Measurements from ENCODE around the gene SULT1C4.
"Not testable (repeated sequence)": the region's sequence is repeated elsewhere in the genome, so short reads cannot be mapped to it uniquely, and the experiment has no call there.

Gene SULT1C4

GRCh38 chr2:108377815-108378630 lies at the start of gene SULT1C4:
Gene SULT1C4, plus strand, starts transcription at chr2:108377954. Its CDS starts 384 bp downstream, at chr2:108378338.
- DNase-seq = no peak

GRCh38 chr2:108329771-108330170 lies 48.0 kb upstream of the SULT1C4 start:
- no peak for DNase-seq

GRCh38 chr2:108330979-108331378 lies 46.8 kb upstream of the SULT1C4 start:
- no peak for DNase-seq

GRCh38 chr2:108345951-108346350 lies 31.8 kb upstream of the SULT1C4 start:
- no peak for DNase-seq

DNA sequence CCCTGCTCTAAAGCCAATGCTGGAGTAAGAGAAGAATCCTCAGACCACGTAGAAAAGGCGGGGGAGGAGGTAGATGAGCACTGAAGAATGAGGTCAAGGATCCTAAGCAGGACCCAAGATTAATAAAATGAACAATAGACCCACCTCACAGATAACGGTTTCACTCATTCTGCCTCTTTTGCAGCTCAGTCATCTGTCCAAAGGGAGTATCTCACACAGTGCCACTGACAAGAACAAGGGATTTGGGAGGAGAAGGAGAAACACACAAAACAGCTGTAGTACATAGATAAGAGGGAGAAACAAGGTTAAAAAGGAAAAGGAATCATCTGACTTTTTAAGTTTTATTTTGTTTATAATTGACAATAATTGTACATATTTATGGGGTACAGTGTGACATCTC lies 30.9 kb upstream of the SULT1C4 start:
- DNase-seq = no peak

- DNase-seq = no peak
Measured at GRCh38 chr2:108347786-108348185, 30.0 kb upstream of the SULT1C4 start.

GRCh38 chr2:108348816-108349570 lies 28.8 kb upstream of the SULT1C4 start:
- DNase-seq = no peak

DNA sequence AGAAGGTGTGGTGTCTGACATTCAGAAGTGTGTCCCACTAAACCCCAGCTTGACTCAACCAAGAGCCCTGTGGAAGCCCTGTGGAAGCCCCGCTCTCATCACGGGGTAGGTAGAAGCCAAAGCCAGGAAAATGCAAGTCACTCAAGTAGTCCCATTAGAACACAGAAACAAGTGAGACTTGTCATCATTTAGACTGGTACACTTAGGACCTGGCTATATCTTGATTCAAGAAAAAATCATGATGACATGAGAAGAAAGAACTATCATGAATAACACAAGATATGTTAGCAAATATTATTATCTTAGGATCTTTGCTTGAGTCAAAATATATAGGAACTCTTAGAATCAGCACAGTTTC lies 28.2 kb upstream of the SULT1C4 start:
- no peak for DNase-seq

- no peak for DNase-seq
Measured at GRCh38 chr2:108351889-108352288, 25.9 kb upstream of the SULT1C4 start.

DNA sequence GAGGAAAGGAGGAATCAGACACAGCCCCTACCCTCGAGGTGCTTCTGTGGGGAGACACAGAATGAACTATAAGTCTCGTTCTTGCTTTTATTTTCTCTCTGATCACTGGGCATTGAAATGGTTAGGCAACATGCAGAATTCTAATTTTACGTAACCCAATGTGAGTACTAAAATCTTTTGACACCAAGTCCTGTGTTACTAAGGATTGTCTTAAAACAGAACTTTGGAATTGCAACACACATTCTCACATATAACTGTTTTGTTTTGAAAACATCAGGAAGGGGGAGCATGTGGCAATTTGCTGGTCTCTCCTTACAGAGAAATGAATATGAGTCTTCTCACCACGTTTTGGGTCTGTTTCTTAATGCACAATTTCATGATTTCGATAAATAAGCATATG lies 23.6 kb upstream of the SULT1C4 start:
- no peak for DNase-seq

DNA sequence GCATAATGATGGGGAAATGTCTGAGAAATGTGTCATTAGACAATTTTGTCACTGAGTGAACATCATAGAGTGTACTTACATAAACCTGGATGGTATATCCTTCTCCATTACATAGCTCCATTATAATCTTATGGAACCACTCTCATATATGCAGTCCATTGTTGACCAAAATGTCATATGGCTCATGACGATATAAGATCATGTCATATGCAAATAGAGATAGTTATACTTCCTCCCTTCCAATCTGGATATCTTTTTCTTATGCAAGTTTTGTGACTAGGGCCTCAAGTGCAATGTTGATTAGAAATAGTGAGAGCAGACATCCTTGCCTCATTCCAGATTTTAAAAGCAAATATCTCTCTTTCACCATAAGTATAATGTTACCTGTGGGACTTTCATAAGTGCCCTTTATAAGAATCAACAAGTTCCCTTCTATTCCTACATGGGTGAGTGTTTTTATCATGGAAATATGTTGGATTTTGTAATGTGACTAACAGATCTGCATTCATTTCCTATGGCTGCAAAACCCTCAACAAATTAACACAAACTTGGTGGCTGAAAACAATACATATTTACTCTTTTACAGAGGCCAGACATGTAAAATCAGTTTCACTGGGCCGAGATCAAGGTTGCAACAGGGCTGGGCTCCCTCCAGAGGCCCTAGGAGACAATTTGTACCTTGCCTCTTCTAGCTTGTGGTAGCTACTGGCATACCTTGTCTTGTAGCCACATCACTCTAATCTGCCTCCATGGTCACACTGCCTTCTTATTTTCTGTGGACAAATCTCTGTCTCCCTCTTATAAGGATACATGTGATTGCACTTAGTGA lies 21.6 kb upstream of the SULT1C4 start:
- no peak for DNase-seq

- DNase-seq = not testable (repeated sequence)
Measured at GRCh38 chr2:108359336-108359735, 18.4 kb upstream of the SULT1C4 start.

GRCh38 chr2:108360776-108361468 lies 16.8 kb upstream of the SULT1C4 start:
- no peak for DNase-seq

GRCh38 chr2:108363024-108363907 lies 14.5 kb upstream of the SULT1C4 start:
- no peak for DNase-seq

GRCh38 chr2:108363908-108364225 lies 13.9 kb upstream of the SULT1C4 start:
- no peak for DNase-seq

GRCh38 chr2:108364676-108365297 lies 13.0 kb upstream of the SULT1C4 start:
- DNase-seq = no peak

GRCh38 chr2:108365656-108366055 lies 12.1 kb upstream of the SULT1C4 start:
- no peak for DNase-seq

- no peak for DNase-seq
Measured at GRCh38 chr2:108367014-108367413, 10.7 kb upstream of the SULT1C4 start.

- DNase-seq = no peak
Measured at GRCh38 chr2:108367561-108368175, 10.1 kb upstream of the SULT1C4 start.

DNA sequence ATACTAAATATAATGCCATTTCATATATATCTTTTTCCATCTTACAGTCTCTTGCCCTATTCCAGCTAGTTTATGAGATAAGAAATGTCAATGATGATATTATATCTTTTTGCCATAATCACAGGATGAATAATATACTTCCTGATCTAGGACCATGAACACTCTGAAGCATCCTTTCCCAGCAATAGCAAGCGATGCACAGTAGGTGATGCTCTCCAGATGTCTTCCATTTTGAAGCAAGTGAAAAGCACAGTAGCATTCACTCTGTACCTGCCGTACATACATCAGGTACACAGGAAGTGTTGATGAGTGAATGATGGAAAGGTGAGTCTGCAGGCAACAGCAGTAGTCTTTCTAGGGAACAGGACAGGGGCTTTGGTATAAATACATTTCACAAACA lies 8.6 kb upstream of the SULT1C4 start:
- DNase-seq = no peak

DNA sequence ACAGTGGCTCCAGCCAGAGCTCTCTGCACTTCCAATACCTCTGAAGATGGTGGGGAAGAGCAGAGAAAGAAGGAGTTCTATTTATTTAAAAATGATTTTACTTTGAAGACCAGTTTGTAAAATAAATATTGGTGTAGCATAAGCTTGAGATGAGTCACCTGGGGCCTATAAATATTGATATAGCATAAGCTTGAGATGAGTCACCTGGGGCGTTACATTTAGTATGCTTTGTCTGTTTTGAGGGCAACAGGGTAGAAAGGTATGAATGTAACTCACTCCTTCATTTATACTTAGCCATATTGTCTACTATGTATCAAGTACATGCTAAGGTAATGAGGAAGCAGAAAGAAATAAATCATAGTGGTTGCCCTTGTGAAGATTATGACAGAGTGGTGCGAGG lies 7.7 kb upstream of the SULT1C4 start:
- DNase-seq = no peak
